Stimulated activated CD4-positive, alpha-beta T cell treated with anti-CD3 and anti-CD28 coated beads, Interleukin-2, amount 100 ng/mL, for 4 hours (primary cell): ENCODE data around the gene CYP4B1.

Experiments used
- DNase-seq: peaks from one replicate; pipeline ENCODE4 v3.0.0-alpha.2; 2020; ENCODE audit warnings: low read depth

The CYP4B1 gene

DNA sequence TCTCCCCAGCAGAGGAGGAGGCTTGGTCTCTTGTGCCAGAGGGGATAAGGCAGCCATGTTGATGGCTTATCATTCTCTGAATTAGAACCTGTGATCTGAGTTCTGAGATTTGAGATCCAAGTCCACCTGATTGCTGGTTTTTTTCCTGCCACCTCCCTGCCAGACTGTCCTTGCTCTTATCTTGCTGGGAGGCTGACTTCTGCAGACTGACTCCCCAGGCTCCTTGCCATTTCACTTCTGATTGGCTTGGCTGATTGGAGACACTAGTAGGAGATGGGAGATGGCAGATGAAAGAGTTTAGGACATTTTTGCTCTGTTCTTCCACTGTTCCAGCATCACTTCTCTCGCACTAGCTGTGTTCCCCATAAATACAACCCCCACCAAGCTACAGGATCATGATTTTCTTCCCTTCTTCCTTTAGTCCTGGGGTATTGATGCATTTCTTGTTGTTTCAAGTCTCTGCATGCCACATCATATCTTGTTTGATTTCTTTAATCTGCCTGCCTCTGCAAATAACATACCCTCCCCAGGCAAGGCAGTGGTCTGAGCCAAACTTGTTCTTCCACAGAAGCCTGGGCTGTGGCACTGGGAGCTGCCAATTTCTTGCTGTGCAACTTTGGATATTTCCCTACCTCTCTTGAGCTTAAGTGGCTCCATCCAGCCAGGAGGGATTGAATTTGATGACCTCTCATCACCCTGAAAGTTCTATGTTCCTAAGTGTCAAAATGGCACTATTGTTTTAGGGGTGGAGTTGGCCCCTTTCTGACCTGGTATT, 963 bp upstream of the CYP4B1 start:
- no peak for DNase-seq

DNA sequence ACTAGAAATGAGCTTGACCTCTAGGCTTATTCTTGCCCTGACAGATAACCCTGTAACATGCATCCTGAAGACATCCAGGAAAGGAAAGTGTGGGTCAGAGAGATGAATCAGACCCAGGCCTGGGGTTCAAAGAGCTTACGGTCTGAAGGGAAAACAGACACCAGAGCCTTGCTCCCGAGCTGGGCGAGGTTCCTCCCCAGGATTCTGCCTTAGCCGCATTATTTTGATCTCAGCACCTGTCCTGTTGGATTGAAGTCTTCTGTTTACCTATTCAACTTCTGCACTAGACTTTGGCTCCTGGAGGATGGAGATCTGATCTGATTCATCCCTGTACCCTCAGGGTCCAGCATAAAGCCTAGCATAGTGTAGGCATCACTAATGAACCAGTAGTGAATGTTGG, 1.9 kb downstream of the CYP4B1 start:
- no peak for DNase-seq

DNA sequence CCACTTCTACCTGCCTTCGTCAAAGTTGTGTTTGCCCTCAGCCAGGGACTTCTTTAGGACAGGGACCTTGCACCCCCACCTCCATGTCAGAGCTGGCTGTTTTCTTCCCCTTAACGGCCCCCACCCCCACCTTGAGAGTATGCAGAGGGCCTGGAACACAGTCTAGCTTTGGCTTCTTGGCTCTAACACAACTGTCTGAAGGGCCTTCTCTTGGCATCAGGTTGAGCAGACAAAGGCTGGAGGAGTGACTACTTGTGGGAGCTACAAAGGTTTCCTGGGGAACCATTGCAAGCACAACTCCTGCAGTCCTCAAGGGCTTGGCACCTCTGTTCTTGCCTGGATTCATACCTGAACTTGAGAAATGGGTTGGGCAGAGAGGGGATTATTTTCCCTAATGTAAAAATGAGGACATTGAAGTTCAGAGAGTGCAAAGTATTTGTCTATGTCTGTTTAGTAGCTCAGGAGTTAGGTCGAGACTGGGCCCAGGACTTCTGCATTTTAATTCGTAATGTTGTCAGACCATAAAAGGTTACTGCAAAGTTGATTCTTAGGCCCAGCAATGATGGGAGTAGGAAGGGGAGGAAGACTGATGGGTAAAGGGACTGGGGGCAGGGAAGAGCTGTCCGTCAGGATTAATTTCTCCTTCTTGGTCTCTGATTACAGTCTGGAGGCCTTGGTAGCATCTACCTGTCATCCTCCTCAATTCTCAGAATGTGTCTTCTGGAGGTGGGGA, 2.6 kb downstream of the CYP4B1 start:
- no peak for DNase-seq

DNA sequence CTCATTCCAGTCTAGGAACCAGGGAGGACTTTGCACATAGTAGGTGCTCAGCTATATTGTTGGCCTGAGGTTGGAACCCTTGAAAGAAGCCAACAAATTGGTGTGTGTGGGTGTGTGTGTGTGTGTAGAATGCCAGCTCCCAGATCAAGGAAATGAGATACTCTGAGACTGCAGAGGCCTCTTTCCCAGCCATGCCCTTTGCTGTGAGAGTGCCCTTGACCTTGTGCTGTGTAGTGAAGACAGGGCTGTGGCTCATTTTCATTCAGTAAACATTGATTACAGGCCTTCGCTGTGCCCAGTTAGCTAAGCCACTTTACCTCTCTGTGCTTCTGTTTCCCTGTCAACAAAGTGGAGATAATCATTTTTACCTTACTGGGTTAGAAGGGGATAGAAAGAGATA, 3.2 kb downstream of the CYP4B1 start:
- DNase-seq = no peak

DNA sequence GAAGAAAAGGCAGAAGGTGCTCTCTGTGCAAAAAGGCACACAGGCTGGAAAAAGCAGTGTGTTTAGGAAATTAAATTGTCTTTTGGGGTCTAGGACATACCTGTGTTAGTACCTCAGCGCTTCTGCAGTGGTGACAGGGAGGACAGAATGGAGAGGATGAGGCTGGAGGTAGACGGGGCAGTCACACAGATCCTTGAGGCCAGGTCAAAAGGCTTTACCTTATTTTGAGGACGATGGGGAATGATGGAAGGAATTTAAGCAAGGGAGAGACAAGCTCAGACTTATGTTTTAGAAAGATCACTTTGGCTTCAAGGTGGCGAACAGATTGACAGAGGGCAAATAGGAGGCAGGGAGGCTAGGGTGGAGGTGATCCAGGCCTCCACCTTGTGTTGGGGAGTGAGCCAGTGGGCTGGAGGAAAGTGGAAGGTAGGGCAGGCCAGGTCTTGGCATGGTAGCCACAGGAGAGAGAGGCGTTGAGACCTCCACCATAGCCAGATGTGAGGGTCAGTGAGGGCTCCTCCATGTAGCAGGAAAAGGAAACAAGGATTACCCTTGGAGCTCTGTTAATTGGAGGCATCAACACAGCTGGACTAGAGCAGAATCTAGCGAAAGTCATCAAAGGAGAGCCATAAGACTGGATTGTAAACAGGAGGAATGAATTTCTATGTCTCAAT, 4.2 kb downstream of the CYP4B1 start:
- no peak for DNase-seq

DNA sequence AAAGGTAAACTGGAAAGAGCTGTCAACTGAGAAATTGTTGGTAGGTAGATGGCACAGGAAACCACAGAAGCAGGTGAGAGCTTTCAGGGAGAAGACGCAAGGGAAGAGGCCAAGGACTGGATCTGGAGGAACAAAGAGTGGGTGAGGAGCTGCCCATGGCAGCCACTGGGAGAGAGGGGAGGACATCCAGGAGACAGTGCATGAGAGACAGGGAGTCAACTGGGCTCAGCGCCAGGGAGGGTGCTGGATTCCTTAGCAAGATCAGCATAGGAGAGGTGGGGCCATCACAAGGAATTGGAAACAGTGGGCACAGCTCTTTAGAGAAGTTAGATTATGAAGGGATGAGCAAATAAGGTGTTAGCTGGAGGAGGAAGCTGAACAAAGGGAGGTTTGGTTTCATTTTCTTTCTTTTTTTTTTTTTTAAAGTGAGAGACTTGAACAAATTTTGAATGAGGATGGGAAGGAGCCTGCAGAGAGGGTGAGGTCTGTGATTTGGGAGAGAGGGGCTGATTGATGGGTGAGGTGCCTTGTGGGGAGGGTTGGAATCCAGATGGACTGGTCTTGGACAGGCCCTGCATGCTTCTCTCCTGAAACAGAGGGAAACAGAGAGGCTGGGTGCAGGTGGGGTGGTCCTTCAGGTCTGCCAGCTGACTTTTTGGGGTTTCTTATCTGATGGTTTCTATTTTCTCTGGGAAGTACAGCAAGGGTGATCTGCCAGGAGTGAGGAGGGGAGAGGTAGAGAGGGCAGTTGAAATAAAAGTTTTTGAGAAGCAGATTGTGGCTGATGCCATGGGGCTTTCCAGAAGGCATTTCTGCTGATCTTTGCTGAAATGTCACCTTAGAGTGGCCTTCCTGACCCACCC, 5.4 kb downstream of the CYP4B1 start:
- DNase-seq = no peak

DNA sequence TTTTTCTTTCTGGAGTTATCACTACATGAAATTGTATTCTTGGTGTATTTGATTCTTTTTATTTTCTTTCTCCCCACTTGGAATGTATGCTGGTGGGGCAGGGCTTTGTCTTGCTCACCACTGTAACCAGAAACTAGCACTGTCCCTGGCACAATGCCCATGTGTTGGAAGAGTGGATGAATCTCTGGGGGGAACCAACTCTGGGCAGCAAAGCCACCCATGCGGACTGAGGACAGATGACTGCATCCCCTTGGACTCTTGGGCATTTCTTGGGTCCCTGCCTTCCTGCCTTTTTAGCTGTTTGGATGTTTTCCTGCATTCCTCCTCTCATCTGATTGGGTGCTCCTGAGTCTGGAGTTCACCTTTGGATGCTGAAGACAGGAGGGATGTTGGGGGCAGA, 6.1 kb downstream of the CYP4B1 start:
- DNase-seq = no peak

DNA sequence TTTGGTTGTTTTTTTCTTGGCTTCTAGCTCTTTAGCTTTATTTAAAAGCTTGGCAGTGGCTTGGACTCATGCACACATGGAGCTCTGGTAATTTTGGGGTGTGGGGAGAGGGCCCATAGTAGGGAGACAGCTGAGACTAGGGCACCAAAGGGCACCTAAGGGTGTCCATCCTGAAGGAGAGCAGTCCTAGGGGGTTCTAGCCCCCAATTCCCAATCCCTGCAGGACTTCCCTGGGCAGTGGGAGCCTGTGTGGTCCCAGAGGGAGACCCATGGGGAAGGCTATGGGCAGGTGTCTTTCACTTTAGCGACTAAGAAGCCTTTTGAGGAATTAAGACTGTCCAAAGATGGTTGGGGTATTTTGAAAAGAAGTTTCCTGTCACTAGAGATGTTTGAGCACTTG, 6.9 kb downstream of the CYP4B1 start:
- DNase-seq = no peak

DNA sequence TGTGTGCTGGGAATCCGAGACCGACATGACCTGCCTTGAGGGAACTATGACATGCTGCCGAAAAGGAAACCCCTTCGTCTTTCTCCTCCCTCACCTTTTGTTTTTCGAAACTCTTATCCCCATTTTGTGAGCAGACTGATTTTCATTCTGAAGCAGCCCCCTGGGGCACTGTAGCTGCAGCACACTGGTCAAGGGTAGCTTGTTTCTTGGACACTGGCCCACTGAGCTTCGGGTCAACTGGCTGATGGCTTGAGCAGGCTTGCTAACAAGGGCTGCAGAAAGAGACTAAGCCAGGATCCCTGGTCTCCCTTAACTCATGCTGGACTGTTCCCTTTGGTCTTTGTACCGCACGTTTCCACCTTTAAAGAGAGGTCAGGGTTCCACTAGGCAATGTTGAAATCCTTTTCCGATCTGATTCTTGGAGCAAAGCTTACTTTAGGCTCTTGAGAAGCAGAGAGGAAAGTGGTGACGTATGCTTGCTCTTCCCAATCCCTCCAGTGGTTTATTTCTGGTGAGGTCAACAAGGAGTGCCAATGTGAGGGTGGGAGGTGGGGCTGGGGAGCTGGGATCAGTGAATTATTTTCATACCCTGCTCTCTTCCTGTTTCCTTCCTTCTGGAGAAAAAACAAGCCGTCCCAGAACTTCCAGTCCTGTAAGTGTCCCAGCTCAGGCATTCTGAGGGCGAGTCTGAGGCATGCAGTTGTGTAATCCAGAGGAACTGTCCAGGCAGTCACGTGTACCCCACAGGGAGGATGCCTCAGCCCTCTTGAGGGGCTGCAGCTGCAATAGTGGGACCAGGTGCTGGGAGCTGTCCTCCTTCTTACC, 7.6 kb downstream of the CYP4B1 start:
- DNase-seq = no peak

DNA sequence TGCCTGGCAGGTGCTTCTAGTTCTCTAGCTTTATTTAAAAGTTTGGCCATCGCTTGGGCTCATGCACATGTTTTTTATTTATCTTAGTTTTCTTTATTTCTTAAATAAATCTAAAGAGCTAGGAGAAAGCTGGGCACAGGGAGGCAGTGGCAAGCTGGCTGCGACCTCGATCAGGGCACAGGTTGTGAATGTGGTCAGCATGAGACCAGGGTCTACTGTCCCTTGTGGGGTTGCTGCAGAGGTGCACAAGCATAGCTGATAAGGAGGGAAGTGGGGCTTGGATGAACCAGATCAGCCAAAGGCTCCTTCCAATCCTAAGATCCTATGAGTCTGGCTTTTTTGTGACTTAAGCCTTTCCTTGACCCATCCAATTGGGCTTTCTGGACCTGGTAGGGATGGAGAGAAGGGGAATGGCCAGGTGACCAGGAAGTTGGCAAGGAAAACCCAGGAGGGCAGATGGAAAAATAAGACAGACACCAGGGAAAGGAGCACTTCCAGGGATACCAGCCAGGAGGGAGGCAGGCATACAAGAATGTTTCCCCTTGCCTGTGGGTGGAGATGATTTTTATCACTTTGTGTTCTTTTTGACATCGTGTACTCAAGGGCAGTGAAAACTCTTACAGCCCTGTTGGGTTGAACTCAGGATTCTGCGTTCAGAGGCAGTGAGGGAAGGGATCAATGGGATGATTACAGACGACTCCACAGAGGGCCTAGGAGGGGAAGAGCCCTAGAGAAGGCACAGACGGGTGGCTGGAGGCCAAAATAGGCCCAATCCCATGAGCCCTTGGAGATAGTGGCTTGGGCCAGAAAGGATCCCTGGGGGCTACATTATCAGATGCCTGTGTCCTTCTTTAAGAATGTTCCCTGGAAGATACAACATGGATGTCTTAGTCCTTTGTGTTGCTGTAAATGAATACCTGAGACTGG, 8.5 kb downstream of the CYP4B1 start:
- DNase-seq = no peak

DNA sequence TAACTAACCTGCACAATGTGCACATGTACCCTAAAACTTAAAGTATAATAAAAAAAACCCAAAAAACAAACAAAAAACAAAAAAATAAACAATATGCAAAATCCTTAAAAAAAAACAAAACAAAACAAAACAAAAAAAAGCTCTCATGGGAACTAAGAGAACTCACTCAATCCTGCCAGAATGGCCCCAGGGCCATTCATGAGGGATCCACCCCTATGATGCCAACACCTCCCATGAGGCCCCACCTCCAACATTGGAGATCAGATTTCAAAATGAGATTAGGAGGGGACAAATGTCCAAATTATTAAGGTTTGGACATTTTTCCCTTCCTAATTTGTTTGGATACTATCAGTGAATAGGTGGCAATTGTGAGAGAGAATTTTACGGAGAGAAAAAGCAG, 10.2 kb downstream of the CYP4B1 start:
- no peak for DNase-seq

DNA sequence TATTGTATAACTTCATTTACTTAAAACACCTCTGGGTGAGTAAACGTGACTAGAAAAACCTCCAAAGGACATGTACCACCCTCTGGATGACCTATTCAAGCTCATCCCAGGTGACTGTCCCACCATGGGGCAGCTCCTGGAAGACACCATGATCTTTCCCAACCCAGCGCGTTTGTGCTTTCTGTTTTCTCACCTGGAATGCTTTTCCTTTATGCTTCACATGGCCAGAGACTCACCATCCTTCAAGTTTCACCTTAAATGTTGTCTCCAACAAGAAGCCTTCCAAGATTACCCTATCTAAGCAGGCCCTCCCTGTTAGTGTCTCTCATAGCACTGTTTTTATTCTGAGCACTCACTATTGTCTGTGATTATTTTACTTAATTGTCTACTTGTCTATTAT, 11.1 kb downstream of the CYP4B1 start:
- no peak for DNase-seq

DNA sequence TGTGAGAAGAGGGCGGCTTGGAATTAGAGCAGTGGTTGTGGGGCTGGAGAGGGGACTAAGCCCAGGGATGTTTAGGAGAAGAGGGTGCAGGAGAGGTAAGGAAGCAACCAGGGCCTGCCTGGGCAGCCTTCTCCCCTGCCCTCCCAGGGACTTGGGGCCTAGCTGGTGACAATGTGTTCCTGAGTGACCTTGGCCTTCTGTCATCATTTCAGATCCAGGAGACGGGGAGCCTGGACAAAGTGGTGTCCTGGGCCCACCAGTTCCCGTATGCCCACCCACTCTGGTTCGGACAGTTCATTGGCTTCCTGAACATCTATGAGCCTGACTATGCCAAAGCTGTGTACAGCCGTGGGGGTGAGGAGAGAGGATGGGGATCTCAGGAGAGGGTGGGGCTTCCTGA, 11.8 kb downstream of the CYP4B1 start:
- no peak for DNase-seq

DNA sequence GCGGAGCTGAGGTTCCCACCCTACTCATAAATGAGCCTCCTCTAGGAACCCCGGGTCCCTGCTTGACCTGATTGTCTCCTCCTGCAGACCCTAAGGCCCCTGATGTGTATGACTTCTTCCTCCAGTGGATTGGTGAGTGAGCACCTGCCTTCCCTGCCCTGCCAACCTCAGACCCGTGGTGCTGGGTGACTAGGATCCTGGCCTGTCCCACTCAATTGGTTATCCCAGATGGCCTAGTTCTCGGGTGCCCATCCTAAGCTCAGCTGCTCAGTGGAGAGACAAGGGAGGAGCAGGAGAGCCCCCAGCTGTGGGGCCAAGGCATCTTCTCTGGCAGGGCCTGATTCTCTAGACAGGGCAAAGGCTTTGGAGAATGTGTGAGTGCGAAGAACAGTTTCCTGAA, 12.2 kb downstream of the CYP4B1 start:
- no peak for DNase-seq

DNA sequence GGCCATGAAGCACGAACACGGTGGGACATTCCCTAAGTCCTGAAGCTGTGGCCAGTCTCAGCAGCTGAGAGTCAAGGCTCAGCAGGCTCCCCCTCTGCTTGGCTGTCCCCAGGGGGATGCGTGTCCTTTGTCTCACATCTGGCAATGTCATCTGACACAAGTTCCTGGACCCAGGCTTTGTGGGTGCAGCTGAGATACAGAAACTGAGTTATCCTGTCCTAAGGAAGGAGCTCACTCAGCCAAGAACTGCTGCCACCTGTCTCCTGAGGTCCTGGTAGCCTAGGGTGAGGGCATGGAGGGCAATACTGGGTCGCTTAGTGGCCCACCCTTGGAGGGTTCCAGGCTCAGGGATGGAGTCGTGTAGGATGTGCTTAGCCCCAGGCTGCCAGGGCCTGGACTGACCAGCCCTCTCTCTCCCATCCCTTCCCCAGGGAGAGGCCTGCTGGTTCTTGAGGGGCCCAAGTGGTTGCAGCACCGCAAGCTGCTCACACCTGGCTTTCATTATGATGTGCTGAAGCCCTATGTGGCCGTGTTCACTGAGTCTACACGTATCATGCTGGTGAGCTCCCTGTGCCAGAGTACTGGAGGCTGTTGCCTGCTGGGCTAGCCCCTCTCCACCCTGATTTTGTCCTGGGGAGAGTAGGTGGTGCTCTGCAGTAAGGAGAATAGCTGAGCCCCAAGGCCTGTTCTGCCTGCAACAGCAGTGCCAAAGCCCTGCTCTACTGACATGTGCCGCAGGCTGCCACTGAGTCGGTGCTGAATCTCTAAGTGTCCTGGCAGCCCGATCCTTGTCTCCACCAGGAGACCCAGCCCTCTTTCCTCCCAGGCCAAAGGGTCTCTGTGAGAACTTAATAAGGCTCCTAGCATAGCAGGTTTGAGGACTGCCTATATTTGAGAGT, 13.5 kb downstream of the CYP4B1 start:
- no peak for DNase-seq

DNA sequence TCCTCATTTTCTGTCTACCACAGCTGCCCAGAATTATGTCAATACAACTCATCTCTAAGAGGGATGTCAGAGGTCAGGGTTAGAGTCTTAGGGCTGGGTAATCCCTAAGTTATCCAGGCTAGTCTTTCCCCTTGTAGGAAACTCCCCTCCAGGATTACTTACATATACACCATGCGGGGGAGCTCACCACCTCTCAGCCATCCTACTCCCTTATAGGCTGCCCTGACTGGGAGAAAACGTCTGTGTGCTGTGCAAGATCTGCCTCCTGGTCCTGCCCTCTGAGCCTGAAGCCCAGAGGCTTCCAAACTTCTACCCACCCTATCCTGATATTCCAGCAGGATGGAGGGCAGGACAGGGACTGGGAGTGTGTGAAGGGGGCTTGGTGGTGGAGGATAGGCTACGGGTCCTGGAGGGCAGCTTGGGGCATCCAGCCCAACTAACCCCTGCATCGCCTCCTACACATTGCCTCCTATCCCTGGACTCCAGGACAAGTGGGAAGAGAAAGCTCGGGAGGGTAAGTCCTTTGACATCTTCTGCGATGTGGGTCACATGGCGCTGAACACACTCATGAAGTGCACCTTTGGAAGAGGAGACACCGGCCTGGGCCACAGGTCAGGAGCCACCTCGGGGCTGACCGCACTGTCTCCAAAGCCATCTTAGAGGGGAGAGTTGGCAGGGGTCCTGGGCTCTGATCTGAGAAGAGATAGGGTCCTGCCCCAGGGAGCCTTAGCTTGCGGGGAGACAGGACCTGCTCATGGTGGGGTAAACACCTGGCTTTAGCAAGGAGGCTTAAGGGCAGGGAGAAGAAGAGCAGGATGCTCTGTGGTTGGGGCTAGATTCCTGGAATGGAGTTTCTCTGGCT, 14.4 kb downstream of the CYP4B1 start:
- no peak for DNase-seq

DNA sequence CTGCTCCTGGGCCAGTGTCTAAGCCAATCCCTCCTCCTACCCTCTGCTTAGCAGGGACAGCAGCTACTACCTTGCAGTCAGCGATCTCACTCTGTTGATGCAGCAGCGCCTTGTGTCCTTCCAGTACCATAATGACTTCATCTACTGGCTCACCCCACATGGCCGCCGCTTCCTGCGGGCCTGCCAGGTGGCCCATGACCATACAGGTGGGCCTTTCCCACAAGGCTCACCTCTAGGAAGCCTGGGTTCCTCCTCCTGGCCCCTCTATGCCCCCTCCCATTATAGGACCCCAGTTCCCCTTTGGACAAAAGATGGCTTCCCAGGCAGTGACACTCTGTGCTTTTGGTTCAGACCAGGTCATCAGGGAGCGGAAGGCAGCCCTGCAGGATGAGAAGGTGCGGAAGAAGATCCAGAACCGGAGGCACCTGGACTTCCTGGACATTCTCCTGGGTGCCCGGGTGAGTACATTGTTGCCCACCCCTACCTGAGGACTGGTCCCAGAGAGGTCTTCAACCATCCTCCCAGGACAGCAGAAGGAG, 15.1 kb downstream of the CYP4B1 start:
- DNase-seq = no peak

DNA sequence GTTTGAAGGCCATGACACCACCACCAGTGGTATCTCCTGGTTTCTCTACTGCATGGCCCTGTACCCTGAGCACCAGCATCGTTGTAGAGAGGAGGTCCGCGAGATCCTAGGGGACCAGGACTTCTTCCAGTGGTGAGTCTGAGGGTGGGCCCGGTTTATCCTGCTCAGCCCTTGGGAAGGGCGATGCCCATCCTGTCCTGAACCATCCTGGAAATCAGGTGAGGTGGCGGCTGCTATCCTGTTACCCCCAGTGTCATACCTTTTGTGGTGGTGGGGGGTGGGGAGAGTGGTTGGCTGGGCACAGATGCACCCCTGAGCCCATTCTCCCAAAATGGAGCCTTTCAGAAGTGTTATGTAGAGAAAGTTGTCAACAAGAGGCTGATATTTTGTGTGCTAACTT, 16.3 kb downstream of the CYP4B1 start:
- no peak for DNase-seq
